OCI-LY7 (cell line): ENCODE results near the gene BMPR1B. TPM values are rescaled to one million over a fixed set of nuclear protein-coding genes. Genes with fewer than 3 reads are reported as not detected.

ENCODE experiments used
- BruUV-seq: library from RNA; stranded (reverse); fragments of 400-500 nt; replicated peaks from 2 replicates; lab custom pipeline; 2021; lab: Mats Ljungman, UMichigan
- CTCF ChIA-PET: fragments of 300-600 bp; sonication (Branson Sonifier 250); formaldehyde crosslinking; loops from one replicate; lab custom pipeline; 2022; ENCODE audit warnings: antibody characterized with exemption; ENCODE audit not compliant: unreplicated experiment; lab: Charles Lee
- POLR2A ChIA-PET: fragments of 300-600 bp; sonication (Branson Sonifier 250); formaldehyde crosslinking; loops from one replicate; lab custom pipeline; 2022; ENCODE audit warnings: antibody characterized with exemption; lab: Charles Lee
- DNase-seq: peaks from one replicate; pipeline ENCODE4 v3.0.0-alpha.2; 2015; ENCODE audit warnings: low spot score
- H2AFZ ChIP-seq: fragments of 200-600 bp; sonication (generic), shearing (Covaris generic); 2 replicates; pipeline ENCODE4 v1.6.1; 2014; ENCODE audit warnings: mild to moderate bottlenecking, antibody characterized with exemption, low read length, moderate library complexity
- H3K27ac ChIP-seq: fragments of 200-600 bp; sonication (generic); 2 replicates; pipeline ENCODE4 v1.5.1; 2014; ENCODE audit warnings: mixed run types, low read depth, mild to moderate bottlenecking, moderate library complexity, low read length, inconsistent platforms; ENCODE audit not compliant: poor library complexity, severe bottlenecking
- H3K36me3 ChIP-seq: fragments of 200-600 bp; sonication (generic); 2 replicates; pipeline ENCODE4 v1.6.1; 2014; ENCODE audit warnings: mild to moderate bottlenecking, antibody characterized with exemption, low read length, moderate library complexity, mixed read lengths; ENCODE audit not compliant: insufficient read depth
- H3K4me1 ChIP-seq: fragments of 200-600 bp; sonication (generic); 2 replicates; pipeline ENCODE4 v1.5.1; 2014; ENCODE audit warnings: mild to moderate bottlenecking, low read length; ENCODE audit not compliant: insufficient read depth, poor library complexity, severe bottlenecking
- H3K4me2 ChIP-seq: fragments of 200-600 bp; sonication (generic); 2 replicates; pipeline ENCODE4 v1.6.1; 2014; ENCODE audit warnings: mild to moderate bottlenecking, low read length
- H3K4me3 ChIP-seq: fragments of 200-600 bp; sonication (generic); 2 replicates; pipeline ENCODE4 v1.5.1; 2014; ENCODE audit warnings: mild to moderate bottlenecking, low read depth, low read length; ENCODE audit not compliant: poor library complexity, severe bottlenecking
- H3K79me2 ChIP-seq: fragments of 200-600 bp; sonication (generic); 2 replicates; pipeline ENCODE4 v1.6.1; 2016; ENCODE audit warnings: low read depth, mild to moderate bottlenecking, low read length, moderate library complexity, mixed read lengths; ENCODE audit not compliant: insufficient read depth
- H3K9me2 ChIP-seq: fragments of 200-600 bp; sonication (generic); 2 replicates; pipeline ENCODE4 v1.6.1; 2016; ENCODE audit warnings: mild to moderate bottlenecking, low read length, mixed read lengths; ENCODE audit not compliant: insufficient read depth
- H3K9me3 ChIP-seq: fragments of 200-600 bp; sonication (generic); 2 replicates; pipeline ENCODE4 v1.6.1; 2014; ENCODE audit warnings: mild to moderate bottlenecking, mixed run types, low read length, mixed read lengths
- H4K20me1 ChIP-seq: fragments of 200-600 bp; sonication (generic); 2 replicates; pipeline ENCODE4 v1.6.1; 2014; ENCODE audit warnings: mild to moderate bottlenecking, antibody characterized with exemption, low read length, moderate library complexity, mixed read lengths; ENCODE audit not compliant: insufficient read depth
- CTCF ChIP-seq: fragments of 200-600 bp; sonication (generic); conservative IDR thresholded peaks from 2 replicates; pipeline ENCODE4 v1.5.1; 2014; ENCODE audit warnings: mild to moderate bottlenecking, antibody characterized with exemption, low read length, moderate library complexity, mixed read lengths
- EZH2phosphoT487 ChIP-seq: fragments of 200-600 bp; sonication (generic); IDR thresholded peaks from 2 replicates; pipeline ENCODE4 v1.6.1; 2018; ENCODE audit warnings: low read depth, borderline replicate concordance, mild to moderate bottlenecking, mixed run types, antibody characterized with exemption, low read length, moderate library complexity, mixed read lengths
- intact Hi-C: fragments of 100-400 bp; cut with micrococcal nuclease; formaldehyde crosslinking; loops from one replicate; pipeline ENCODE4 v1.10.0; 2022; ENCODE audit not compliant: unreplicated experiment
- total RNA-seq, 2 experiments: library from RNA; depleted of rRNA in 1 of 2; stranded (reverse); fragments of >200 nt in 1 of 2; shearing (Covaris generic) in 1 of 2; gene quantifications; 2 replicates each; pipeline ENCODE4 v1.2.3, GENCODE V29; 2014 to 2022

Gene BMPR1B
- total RNA-seq, 2 experiments from 2014 or later: not detected

GRCh38 chr4:95153182-95153581 lies 395.4 kb downstream of the BMPR1B start:
- BruUV-seq: no TSS peak
- Histone ChIP-seq H2AFZ (no peak overlapping the region), H4K20me1 (no peaks in the 10 kb centered on the region), H3K4me3 (no peak overlapping the region), H3K9me3 (no peaks in the 10 kb centered on the region), H3K9me2 (no peaks in the 10 kb centered on the region), H3K79me2 (no peaks in the 10 kb centered on the region), H3K4me2 (no peak overlapping the region), H3K36me3 (no peaks in the 10 kb centered on the region), H3K4me1 (no peaks in the 10 kb centered on the region), H3K27ac (no peak overlapping the region)
- TF ChIP-seq CTCF (no peak), EZH2phosphoT487 (no peak)
- POLR2A ChIA-PET: no interaction called here
- CTCF ChIA-PET: no interaction called here
- no peak for DNase-seq
- intact Hi-C loops: no loop called here

- Histone ChIP-seq H3K27ac (no peak overlapping the region), H3K4me2 (no peak overlapping the region), H2AFZ (no peak overlapping the region; the same call in 1 of the 2 replicates), H3K36me3 (no peaks in the 10 kb centered on the region), H3K79me2 (no peaks in the 10 kb centered on the region), H3K9me2 (no peaks in the 10 kb centered on the region), H3K4me3 (no peak overlapping the region), H3K9me3 (no peaks in the 10 kb centered on the region), H4K20me1 (no peaks in the 10 kb centered on the region), H3K4me1 (no peaks in the 10 kb centered on the region)
- ChIA-PET POLR2A (interaction anchor here (0.7 kb wide), 1 partner anchor 545 kb away, joined by 3 read pairs; no protein-coding TSS in a partner anchor), CTCF (no interaction called here)
- intact Hi-C loops: no loop called here
- no TSS peak for BruUV-seq
- peak; percentile 91 for TF ChIP-seq CTCF
- no peak for TF ChIP-seq EZH2phosphoT487
- DNase-seq: peak; percentile 46
Measured at GRCh38 chr4:95155759-95156451, 398.1 kb downstream of the BMPR1B start.

GRCh38 chr4:95156452-95156765 lies 398.7 kb downstream of the BMPR1B start:
- ChIA-PET CTCF (no interaction called here), POLR2A (interaction anchor here (0.7 kb wide), 1 partner anchor 545 kb away, joined by 3 read pairs; no protein-coding TSS in a partner anchor)
- H3K27ac ChIP-seq: no peak overlapping the region
- H2AFZ ChIP-seq: no peak overlapping the region; the same call in 1 of the 2 replicates
- H3K36me3 ChIP-seq: no peaks in the 10 kb centered on the region
- H3K4me1 ChIP-seq: no peaks in the 10 kb centered on the region
- no peaks in the 10 kb centered on the region for H4K20me1 ChIP-seq
- DNase-seq: no peak
- H3K4me3 ChIP-seq: no peak overlapping the region
- BruUV-seq: no TSS peak
- no peaks in the 10 kb centered on the region for H3K79me2 ChIP-seq
- H3K9me3 ChIP-seq: no peaks in the 10 kb centered on the region
- TF ChIP-seq CTCF (peak; percentile 58; the same call in 1 of the 2 replicates), EZH2phosphoT487 (no peak)
- intact Hi-C loops: no loop called here
- no peaks in the 10 kb centered on the region for H3K9me2 ChIP-seq
- no peak overlapping the region for H3K4me2 ChIP-seq
